Esophagus mucosa (tissue), 1 donor: Measurements from ENCODE around the gene OR5B21. TPM values are rescaled to one million over a fixed set of nuclear protein-coding genes. Genes with fewer than 3 reads are reported as not detected.

Experiments
- ATAC-seq: fragments of 200-7000 bp; cut with Tn5 transposase; one replicate; pipeline ENCODE4 v1.9.1; 2020
- total RNA-seq: library from RNA; stranded (reverse); gene quantifications from one replicate; pipeline ENCODE4 v1.2.4, GENCODE V29; 2023
- donor health status: DM: yes; HTN: yes; CAD: no.

Gene OR5B21
- not detected for total RNA-seq

DNA sequence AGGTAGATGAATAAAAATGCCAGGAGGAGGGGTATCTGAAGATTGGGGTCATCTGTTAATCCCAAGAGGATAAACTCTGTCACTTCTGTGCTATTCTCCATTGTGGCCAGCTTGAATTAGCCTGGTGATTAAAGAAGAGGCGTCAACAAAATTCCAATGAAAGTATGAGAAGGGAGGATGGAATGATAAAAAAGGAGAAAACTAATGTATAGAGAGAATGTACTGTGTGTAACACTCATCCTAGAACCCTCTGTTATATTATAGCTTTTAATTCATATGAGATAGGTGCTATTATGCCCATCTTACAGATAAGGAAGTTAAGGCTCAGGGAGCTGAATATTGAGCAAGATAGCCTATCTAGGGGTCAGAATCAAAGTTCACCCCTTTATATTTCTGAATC lies at the start of gene OR5B21:
TSS of gene OR5B21 (minus strand) at position 101 of the 400 bp plus-strand sequence. CDS start at position 101, 0 bp downstream.
- ATAC-seq: no peak

DNA sequence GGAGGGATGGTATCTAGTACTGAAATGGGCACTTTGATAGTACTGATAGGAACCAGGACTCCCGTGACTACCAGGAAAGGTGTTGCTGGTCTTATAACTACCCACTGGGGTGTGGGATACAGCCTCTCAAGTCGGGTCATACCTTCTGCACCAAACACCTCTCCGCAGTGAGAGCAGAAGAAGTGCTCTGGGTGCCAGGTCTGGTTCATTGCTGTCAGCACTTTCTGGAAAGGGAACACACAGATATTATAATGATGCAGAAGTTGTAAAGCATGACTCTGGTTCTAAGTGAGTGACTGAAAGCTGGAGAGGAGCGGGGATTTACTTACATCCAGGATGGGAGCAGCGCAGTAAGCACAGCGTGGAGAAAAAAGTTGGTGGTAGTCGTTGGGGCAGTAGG lies 41.7 kb upstream of the OR5B21 start:
- ATAC-seq: no peak

DNA sequence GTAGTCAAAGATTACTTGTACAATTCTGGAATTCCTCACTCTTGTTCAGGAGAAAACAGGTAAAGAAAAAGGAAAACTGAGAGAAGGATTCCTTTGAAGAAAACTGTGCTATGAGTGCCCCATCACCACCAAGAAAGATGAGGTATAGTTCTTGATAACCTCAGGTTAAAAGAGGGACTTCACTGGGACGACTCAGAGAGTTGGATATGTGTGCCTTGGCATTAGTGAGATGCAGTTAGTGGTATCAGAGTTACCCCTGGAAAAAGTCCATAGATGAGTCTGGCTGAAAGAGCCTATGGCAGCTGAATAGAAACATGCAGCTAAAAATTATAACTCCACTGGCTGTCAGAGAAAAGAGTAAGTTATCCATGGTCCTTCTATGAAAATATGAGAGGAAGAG lies 38.9 kb upstream of the OR5B21 start:
- ATAC-seq: no peak

DNA sequence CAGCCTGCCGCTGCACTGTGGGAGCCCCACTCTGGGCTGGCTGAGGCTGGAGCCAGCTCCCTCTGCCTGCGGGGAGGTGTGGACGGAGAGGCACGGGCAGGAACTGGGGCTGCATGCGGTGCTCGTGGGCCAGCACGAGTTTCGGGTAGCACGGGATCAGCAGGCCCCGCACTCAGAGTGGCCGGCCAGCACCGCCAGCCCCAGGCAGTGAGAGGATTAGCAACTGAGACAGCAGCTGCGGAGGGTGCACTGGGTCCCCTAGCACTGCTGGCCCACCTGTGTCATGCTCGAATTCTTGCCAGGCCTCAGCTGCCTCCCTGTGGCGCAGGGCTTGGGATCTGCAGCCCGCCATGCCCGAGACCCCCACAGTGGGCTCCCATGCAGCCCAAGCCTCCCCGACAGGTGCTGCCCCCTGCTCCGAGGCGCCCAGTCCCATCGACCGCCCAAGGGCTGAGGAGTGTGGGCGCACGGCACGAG lies 24.0 kb upstream of the OR5B21 start:
- no peak for ATAC-seq

DNA sequence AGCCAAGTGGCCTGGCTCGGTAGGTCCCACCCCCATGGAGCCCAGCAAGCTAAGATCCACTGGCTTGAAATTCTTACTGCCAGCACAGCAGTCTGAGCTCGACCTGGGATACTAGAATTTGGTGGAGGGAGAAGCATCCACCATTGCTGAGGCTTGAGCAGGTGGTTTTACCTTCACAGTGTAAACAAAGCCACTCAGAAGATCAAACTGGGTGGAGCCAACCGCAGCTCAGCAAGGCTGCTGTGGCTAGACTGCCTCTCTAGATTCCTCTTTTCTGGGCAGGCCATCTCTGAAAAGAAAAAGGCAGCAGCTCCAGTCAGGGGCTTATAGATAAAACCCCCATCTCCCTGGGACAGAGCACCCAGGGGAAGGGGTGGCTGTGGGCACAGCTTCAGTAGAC lies 22.3 kb upstream of the OR5B21 start:
- no peak for ATAC-seq

DNA sequence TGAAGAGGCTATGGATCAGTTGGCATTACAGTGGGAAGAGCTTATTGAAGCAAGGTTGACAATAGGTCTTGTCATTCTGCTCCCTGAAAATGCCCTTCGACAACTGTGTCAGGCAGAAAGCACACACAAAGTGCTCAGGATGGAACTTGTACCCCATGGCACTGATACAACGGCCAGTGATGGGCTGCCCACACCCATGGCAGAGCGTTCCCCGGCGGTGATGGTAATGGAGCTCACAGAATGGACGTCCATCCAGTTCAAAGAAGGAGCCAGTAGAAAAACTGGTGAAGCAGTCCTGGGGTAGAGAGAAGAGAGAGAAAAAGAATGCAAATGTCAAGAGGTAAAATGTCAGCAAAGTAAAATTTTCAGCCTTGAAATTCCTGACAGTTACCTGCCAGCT lies 19.5 kb upstream of the OR5B21 start:
- ATAC-seq: no peak

DNA sequence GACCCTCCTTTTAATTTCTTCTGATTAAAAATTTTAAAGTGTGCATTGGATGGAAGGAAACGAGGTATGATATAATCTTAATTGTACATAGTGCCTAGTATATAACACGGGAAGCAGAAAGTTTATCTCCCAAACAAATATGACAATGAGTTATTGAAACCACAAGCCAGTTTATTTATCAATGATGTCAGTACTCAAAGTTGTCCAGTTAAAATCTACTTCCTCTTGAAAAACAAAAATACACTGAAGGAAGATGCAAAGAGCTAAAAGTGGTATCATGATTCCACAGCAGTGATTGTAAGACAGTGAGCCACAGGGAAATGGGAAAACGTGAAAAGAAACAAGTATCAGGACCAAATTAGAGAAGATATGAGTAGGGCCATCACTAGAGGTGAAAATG lies 18.8 kb upstream of the OR5B21 start:
- no peak for ATAC-seq

DNA sequence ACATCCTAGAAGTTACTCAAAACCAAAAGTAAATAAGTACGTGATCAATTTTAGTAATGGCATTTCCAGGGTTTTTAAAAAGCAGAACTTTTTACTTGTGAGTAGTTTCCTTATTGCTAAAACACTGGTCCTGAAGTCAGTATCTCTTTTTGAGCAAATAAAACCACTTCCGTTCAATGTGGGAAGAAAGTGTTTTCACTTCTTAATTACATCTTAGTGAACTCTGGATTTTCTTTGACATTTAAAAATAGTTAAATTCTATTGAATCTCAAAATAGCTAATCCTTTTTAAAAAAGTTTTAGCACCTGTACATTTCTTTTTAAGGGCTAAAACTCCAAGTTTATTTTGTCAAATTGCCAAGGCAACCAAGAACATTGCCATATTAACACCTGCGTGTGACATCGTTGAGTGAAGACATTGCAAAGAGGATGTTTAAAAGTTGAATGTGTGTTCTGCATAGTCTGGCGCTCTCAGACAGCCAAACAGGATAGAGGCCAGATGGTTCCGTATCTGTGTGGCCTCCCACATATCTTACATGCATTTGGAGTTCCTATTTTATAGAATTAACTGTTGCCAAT lies 17.2 kb upstream of the OR5B21 start:
- ATAC-seq: peak; percentile 41

DNA sequence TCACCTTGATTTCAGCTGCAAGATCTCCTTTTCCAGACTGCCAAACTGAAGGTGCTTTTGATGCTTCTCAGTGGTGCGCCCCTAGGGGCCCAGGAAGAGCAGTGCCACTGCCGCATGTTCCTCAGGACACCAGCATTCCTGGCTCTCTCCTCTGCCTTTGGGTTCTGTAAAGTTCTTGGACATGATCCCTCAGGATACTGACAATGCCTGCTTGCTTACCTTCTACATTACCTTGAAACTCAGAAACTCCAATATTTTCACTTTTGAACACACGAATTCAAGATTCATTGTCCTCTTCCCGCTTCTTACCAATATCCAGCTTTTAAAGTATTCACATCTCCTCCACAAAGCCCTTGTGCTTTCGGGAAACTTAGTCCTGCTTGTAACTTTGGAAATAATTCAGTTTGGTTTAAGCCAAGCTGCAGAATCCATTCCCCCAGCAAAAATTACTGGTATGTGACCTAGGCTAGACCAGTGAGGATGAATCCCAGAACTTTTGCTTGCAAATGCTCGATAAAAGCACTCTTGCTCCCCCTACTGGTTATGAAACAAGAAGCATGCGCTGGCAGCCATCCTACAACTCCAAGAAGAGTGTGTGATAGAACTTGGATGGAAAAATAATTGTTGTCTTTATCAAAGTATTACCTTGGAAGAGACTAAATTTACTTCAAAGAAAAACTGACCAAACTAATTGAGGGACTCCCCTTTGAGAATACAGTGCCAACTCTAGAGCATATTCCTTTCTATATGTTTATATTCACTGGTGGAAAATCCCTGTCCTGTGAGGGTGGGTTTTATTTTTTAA lies 16.5 kb upstream of the OR5B21 start:
- ATAC-seq: peak; percentile 83

DNA sequence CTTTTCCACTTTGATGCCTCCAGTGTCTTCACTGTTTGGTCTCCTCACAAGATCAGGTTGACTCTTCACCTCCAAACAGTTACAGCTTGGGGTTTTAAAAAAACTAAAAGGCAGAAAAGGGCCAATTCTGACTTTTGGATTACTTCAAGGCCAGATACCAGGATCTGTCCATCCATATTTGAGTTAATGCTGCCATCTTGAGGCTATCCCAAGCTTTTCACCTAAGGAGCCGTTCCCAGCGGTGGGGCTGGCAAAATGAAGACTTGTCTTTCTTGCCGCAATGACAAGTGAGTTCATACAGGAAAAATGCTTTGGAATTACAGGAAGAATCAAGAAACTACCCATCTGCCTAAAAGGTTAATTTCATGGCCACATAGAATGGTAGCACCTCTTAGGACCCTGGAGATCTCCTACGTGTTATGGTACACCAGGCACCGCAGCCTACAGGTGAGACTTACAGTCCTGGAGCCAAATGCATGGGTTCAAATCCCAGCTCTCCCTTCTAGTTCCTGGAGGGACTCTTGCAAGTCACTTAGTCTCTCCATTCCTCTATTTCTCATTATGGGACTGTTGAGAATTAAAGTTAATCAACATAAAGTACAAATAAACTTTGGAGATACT lies 6.0 kb upstream of the OR5B21 start:
- peak; percentile 56 for ATAC-seq

DNA sequence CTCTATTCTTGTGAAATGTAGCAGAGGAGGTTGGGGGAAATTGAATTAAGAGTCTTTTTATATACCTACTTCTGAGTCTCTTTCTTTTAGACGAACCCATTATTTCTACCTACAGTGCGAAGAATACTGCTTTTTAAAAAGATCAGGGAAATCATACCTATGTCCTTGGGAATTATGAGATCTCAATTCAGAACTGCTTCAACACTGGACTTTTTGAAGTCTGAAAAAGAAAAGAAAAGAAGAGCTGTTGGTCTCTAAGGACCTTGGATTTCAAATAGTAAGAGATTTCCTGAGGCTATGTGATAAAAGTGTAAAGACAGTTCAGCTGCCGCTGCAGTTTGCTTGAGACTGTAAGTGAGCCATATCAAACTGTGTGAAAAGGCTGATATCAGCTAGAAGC lies 3.7 kb upstream of the OR5B21 start:
- no peak for ATAC-seq

DNA sequence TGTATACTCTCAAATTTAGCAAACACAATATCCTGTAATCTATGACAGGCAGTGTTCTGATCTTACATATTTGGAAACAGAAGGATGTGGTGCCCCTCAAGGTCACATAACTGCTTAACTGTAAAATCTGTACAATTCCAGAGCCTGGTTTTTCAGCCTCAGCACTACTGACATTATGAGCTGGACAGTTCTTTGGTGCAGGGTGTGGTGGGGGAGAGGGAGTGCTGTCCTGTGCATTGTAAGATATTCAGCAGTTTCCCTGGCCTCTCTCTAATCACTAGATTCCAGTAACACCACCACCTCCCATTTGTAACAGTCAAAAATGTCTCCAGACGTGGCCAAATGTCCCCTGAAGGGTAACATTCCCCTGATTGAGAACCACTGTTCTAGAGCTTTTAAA lies 1.8 kb upstream of the OR5B21 start:
- ATAC-seq: no peak

DNA sequence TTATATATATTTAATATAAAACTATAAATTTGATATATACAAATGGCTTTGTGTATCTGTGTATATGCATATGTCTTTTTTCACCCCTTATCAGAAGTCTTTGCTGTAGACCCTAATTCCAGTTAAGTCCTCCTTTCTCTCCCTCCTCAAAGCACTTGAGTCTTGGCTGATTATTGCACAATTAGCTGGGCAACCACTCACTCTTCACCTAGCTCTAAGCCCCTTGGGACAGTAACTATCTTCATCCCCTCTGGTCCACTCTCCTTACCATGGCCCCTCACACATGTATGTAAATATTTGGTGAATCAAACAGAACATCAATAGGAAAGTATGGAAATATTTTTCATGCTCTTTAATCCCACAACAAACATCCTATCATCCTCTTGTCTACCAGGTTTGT lies 909 bp upstream of the OR5B21 start:
- ATAC-seq: no peak

DNA sequence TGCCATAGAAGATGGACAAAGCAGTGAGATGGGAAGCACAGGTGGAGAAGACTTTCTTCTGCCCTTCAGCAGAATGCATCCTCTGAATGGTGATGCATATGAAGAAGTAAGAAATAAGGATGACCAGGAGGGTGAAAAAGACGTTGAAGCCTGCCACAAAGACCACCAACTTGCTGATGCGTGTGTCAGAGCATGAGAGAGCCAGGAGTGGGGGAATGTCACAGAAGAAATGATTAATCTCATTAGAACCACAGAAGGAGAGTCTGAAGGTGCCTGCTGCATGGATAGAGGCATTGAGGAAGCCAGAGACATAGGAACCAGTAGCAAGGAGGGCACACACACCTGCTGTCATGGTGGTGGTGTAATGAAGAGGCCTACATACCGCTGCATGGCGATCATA lies 550 bp downstream of the OR5B21 start:
- no peak for ATAC-seq

DNA sequence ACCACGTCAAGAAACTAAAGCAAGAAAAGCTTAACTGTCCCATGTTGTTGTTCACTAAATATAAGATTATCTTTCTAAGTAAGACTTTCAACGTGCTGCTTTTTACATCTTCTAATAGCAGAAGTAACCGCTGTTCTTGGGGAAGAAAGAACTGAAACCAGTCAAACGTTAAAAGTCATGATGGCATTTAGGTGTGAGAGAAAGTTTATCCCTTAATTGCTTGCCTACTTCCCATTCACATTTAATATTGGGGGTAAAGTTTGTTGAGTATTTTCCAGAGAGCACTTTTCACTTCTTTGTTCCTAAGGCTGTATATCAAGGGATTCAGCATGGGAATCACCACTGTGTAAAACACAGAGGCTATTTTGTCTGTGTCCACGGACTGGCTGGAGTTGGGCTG lies 970 bp downstream of the OR5B21 start:
- no peak for ATAC-seq

DNA sequence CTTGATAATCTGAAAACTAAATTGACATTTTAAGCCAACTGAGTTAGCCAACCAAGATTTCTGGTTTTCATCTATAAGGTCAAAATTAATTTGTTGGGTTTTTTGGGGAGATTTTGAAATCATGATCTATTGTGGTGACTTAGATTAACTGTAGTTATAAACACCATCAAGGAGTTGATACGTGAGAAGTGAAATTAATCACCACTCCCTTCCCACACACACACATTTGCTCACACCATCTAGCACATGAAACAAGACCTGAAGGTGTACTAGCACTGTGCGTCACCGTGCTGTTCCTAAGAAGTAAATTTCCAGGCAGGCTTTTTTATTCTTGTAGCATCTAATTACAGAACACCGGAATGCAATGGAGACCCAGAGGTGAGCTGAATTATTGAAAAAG lies 2.1 kb downstream of the OR5B21 start:
- no peak for ATAC-seq

DNA sequence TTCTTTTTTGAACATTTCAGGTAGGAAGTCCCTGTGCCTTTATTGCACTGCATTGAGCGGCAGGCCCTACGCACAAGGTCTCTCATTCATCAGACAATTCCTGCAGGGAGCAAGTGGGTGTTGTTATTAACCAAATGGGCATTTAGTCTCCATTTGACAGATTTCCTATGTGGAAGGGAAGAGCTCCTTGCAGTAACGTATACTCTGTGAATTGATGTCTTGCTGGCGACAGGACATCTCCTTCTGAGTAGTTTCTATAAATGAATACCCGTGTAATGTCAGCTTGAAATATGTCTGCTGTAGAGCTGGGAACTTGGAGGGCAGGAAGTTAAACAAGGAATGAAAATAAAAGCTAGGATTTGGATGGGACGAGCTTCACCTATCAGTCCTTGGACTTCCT lies 3.7 kb downstream of the OR5B21 start:
- ATAC-seq: no peak

DNA sequence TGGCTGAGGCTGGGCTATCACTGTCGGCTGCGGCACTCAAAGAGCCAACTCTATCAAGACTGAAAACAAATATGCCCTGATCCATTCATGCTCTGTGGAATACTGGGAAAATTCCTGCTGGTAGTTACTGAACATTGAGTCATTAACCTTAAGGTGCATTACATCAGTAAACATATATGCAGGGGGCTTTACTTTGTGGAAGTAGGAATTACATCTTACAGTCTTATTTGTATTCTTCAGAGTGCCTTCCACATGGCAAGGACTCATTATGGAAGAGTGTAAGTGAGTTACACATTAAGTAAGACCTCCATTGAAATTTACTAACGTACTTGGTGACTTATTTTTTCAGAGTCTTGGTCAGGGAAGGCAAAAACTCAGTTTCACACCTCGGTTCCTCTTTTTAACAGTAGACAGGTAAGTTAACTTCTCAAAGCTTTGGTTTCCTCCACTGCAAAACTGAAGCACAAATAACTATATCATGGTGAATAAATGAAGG lies 4.5 kb downstream of the OR5B21 start:
- ATAC-seq: no peak

DNA sequence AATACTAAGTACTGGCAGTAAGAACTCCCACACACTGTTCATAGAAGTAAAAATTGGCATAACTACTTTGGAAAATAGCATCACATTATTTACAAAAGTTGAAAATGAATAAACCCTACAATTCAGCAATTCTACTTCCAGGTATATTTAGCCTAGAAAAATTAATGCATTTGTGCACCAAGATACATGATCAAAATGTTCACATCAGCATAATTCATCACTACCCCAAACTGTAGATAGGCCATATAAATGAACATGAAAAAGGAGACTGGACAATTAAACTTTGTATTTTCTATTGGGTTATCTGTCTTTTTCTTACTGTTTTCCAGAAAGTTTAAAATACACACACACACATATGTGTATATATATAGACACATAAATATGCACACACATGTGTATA lies 5.9 kb downstream of the OR5B21 start:
- no peak for ATAC-seq

DNA sequence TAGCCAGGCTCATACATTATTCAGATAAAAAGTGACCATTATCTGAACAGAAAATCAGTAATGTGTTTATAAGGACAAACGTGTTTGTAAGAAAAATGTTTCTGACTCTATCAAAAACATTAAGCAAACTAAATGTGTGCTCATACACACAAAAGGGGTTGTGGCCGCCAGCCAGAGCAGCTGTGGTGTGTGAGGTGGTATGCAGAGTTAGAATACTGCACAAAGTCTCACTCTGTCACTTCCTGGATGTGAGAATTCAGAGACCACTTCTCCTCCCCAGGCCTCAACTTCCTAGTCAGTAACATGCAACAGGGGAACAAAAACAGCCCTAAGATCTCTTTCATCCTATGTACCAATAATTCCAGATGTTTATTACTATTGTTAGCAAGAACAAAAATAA lies 9.4 kb downstream of the OR5B21 start:
- no peak for ATAC-seq

DNA sequence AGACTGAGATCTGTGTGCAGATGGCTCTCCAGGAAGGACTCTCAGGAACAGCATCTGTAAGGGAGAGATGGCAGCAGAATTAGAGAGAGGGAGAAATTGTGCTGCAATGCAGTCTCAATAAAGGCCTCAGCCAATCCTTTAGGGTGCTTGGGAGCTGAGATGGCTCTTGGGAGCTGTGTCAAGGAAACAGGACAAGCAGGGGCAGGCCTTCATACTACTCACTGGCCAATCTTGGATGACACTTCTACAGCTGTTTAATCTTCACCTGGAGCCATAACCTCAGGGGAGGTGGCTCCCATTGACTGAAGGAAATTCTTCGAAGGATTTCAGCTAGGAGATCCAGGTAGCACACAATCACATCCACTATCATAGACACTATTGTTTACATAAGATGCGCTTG lies 10.0 kb downstream of the OR5B21 start:
- ATAC-seq: no peak

DNA sequence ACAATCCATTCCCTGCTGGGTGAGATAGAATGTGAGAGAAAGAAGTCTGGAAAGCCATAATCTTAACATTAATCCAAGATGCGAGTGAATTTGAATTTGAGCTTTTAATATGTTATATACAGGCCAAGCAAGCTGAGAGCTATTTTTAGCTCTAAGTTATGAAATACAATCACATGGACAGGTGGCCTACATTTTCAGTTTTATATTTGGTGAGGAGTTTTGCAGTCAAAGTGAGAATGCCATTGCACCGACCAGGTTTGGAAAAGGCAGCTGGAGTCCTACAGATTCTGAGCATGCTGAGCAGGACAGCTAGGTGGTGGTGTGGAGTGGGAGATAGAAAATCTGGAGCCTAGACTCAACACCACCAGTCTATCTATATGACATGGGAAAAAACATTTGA lies 12.0 kb downstream of the OR5B21 start:
- ATAC-seq: no peak

DNA sequence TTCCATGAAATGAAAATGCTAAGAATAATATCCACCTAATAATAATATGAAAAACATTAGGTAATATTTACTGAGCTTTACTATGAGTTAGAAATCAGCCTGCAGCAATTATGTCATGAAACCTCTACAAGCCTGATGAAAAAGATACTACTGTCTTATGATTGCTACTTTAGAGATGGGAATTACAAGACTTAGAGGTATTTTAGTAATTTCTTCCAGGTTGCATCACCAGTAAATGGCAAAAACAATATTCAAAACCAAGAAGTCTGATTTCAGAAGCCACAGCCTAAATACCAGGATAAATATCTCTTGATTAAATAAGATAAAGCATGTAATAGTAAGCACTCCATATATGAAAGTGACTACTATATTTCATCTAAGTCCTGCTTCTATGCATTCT lies 13.8 kb downstream of the OR5B21 start:
- ATAC-seq: no peak

DNA sequence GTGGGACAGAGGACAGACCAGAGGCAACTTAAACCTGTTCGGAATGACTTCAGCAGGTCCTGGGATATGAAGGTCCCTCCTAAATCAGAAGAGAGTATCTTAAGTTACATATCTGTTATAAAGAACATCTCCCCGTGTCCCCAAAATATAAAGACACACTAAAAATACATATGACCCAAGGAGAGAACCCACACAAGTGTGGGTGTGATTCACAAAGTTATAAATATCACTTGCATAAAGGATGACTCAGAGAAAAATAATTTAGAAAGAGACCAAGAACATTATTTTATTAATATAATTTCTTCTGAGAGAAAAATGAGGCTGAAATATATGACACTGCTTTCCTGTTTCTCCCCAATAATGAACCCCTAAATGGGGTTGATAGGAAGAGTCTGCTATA lies 14.2 kb downstream of the OR5B21 start:
- no peak for ATAC-seq
